Measurements from ENCODE around the gene PRR18. TPM values are rescaled to one million over a fixed set of nuclear protein-coding genes. Genes with fewer than 3 reads are reported as not detected.

The PRR18 gene
- total and polyA plus RNA-seq, 2 of the 13 experiments (the other 11 are each of a cell fraction or from before 2014, with no cell fraction given): 0.04 TPM

DNA sequence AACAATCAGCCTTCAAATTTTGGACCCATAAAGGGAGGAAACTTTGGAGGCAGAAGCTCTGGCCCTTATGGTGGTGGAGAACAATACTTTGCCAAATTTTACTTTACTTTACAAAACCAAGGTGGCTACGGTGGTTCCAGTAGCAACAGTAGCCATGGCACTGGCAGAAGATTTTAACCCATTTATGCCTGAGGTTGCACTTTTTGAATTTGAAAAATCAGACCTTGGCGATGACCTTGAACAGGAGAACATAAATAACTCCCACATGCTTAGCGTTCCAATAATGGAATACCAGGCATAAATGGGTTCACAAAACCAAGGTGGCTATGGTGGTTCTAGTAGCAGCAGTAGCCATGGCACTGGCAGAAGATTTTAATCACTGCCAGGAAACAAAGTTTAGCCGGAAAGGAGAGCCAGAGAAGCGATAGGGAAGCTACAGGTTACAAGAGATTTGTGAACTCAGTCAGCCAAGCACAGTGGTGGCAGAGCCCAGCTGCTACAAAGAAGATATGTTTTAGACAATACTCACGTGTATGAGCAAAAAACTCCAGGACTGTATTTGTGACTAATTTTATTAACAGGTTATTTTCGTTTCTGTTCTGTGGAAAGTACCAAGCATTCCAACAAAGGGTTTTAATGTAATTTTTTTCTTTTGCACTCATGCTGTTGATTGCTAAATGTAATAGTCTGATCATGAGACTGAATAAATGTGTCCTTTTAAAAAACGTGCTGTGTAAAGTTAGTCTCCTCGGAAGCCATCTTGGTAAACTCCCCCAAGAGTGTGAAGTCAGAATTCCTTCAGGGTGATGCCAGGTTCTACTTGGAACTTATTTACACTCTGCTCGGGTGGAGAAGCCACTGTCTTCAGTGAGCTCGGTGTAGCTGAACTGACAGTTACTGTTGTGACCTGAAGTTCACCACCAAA lies 27.4 kb upstream of the PRR18 start:
- ChIA-PET POLR2A (no interaction called here), CTCF (ENCODE audit: low intra/inter-chr PET ratio, low total read pairs) (no interaction called here)
- Histone ChIP-seq H3K4me2 (ENCODE audit: low read depth, low read length) (no peak overlapping the region), H4K20me1 (ENCODE audit: insufficient read depth, low read length) (peaks cover 39% of the 10 kb centered on the region), H3K79me2 (ENCODE audit: insufficient read depth, low read length) (peaks cover 100% of the 10 kb centered on the region), H3K27ac (ENCODE audit: extremely low read length, insufficient read depth, low read length) (no peak overlapping the region), H3K4me3 (replicated peaks in 1 of 3; ENCODE audit: insufficient read depth in 1 of 3, low read depth in 2 of 3, low read length in 3 of 3) (no peak overlapping the region), H3K27me3 (ENCODE audit: control insufficient read depth in 1 of 2, insufficient read depth in 2 of 2, low read length in 2 of 2) (no peaks in the 10 kb centered on the region), H2AFZ (ENCODE audit: low read length) (no peak overlapping the region), H3K9ac (ENCODE audit: insufficient read depth, low read depth, low read length) (no peak overlapping the region), H3K4me1 (ENCODE audit: insufficient read depth, low read length) (peaks cover 48% of the 10 kb centered on the region), H3K9me3 (ENCODE audit: low read length) (no peaks in the 10 kb centered on the region), H3K36me3 (replicated peaks in 1 of 2; ENCODE audit: control insufficient read depth in 1 of 2, insufficient read depth in 2 of 2, low read length in 2 of 2) (peaks cover 17 to 53% of the 10 kb centered on the region in 2 experiments)
- ATAC-seq (no peak), FAIRE-seq (no peak), DNase-seq (ENCODE audit: low spot score) (no peak)
- intact Hi-C loops (cut with micrococcal nuclease; ENCODE audit: unreplicated experiment): no loop called here
- in situ Hi-C loops (cut with HindIII; ENCODE audit: extremely low pct_ligation_motif_present, low pct_unique_long_range_greater_than_20kb): no loop called here
- TF ChIP-seq GATAD1 (CRISPR knock-in tag; IDR thresholded peaks at IDR 0.05): no peak
- TF ChIP-seq ZNF232 (CRISPR knock-in tag; IDR thresholded peaks at IDR 0.05; ENCODE audit: borderline replicate concordance): no peak
- TF ChIP-seq MAFK (conservative IDR thresholded peaks at IDR 0.05 in 1 of 2, IDR thresholded peaks at IDR 0.05 in 1 of 2; ENCODE audit: low read length in 2 of 2): peak; percentile 37 to 59; a peak in 2 of 4 replicates
- no peak for TF ChIP-seq CREBL2 (CRISPR knock-in tag; IDR thresholded peaks at IDR 0.05; ENCODE audit: borderline replicate concordance)
- peak; percentile 29; the same call in 1 of the 2 replicates for TF ChIP-seq MAFF (IDR thresholded peaks at IDR 0.05; ENCODE audit: low read depth, low read length)
- TF ChIP-seq IRF1 (CRISPR knock-in tag; IDR thresholded peaks at IDR 0.05; ENCODE audit: low read depth): no peak
- TF ChIP-seq, protein P1, sequence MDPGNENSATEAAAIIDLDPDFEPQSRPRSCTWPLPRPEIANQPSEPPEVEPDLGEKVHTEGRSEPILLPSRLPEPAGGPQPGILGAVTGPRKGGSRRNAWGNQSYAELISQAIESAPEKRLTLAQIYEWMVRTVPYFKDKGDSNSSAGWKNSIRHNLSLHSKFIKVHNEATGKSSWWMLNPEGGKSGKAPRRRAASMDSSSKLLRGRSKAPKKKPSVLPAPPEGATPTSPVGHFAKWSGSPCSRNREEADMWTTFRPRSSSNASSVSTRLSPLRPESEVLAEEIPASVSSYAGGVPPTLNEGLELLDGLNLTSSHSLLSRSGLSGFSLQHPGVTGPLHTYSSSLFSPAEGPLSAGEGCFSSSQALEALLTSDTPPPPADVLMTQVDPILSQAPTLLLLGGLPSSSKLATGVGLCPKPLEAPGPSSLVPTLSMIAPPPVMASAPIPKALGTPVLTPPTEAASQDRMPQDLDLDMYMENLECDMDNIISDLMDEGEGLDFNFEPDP (CRISPR knock-in tag; conservative IDR thresholded peaks at IDR 0.05): 0 out of 2 replicates have a peak, but pooled peaks have one; percentile 29
- TF ChIP-seq, protein P2, sequence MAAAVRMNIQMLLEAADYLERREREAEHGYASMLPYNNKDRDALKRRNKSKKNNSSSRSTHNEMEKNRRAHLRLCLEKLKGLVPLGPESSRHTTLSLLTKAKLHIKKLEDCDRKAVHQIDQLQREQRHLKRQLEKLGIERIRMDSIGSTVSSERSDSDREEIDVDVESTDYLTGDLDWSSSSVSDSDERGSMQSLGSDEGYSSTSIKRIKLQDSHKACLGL (CRISPR knock-in tag; IDR thresholded peaks at IDR 0.05): no peak
- no peak for TF ChIP-seq SMC3 (IDR thresholded peaks at IDR 0.05; ENCODE audit: low read length)
- WGBS (ENCODE audit: low lambda C conversion rate): 96% methylated on average over 11 of the region's 11 CpGs
- BruUV-seq (replicated peaks): no TSS peak

All from HepG2 (cell line).